ENCODE data around the gene RELL1.

Gene RELL1

GRCh38 chr4:37597034-37597433 is 89.1 kb downstream of the RELL1 start:
- POLR2A ChIA-PET, result no interaction called here
- CTCF ChIA-PET, result no interaction called here
- no peak for DNase-seq (ENCODE audit: extremely low spot score)
- TF ChIP-seq, protein P1, sequence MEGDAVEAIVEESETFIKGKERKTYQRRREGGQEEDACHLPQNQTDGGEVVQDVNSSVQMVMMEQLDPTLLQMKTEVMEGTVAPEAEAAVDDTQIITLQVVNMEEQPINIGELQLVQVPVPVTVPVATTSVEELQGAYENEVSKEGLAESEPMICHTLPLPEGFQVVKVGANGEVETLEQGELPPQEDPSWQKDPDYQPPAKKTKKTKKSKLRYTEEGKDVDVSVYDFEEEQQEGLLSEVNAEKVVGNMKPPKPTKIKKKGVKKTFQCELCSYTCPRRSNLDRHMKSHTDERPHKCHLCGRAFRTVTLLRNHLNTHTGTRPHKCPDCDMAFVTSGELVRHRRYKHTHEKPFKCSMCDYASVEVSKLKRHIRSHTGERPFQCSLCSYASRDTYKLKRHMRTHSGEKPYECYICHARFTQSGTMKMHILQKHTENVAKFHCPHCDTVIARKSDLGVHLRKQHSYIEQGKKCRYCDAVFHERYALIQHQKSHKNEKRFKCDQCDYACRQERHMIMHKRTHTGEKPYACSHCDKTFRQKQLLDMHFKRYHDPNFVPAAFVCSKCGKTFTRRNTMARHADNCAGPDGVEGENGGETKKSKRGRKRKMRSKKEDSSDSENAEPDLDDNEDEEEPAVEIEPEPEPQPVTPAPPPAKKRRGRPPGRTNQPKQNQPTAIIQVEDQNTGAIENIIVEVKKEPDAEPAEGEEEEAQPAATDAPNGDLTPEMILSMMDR (IDR thresholded peaks at IDR 0.05; ENCODE audit: control extremely low read depth, extremely low read depth, low read depth, missing control alignments), result no peak

- POLR2A ChIA-PET, result no interaction called here
- CTCF ChIA-PET, result no interaction called here
- TF ChIP-seq, protein P1 (IDR thresholded peaks at IDR 0.05; ENCODE audit: control extremely low read depth, extremely low read depth, low read depth, missing control alignments), result no peak
- no peak for DNase-seq (ENCODE audit: extremely low spot score)
These were observed 90.1 kb downstream of the RELL1 start for GRCh38 chr4:37595875-37596680.

- POLR2A ChIA-PET, result no interaction called here
These were observed 92.1 kb downstream of the RELL1 start for GRCh38 chr4:37594099-37594498.

DNA sequence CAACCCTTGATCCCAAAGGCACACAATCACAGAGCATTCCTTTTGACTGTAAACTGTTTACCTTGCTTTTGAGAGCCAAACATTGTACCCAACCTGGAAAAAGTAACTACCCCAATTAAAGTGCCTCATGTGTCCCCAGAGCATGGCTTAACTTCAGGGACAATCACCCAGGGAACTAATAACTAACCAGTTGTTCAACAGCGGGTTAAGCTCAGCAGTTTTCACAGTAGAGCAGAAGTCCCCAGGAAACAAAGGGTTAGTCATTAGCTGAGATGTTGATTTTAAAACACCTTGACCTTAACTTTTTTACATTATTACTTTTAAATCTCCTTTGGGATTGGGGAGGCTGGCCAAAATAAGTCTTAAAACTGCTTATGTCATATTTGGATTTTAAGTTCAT is 94.8 kb downstream of the RELL1 start:
- TF ChIP-seq, protein P1 (IDR thresholded peaks at IDR 0.05; ENCODE audit: control extremely low read depth, extremely low read depth, low read depth, missing control alignments), result no peak
- POLR2A ChIA-PET, result no interaction called here
- CTCF ChIA-PET, result interaction anchor here (1.4 to 3.2 kb wide), 2 partner anchors 11 to 24 kb away, joined by 4 to 27 read pairs; no protein-coding TSS in a partner anchor
- no peak for DNase-seq (ENCODE audit: extremely low spot score)

More at GRCh38 chr4:37594099-37594498, 92.1 kb downstream of the RELL1 start:
- DNase-seq (ENCODE audit: extremely low spot score), result no peak
- CTCF ChIA-PET, result interaction anchor here (1.0 to 2.5 kb wide), 2 partner anchors 9 to 120 kb away, joined by 3 to 16 read pairs; no protein-coding TSS in a partner anchor
- TF ChIP-seq, protein P1 (IDR thresholded peaks at IDR 0.05; ENCODE audit: control extremely low read depth, extremely low read depth, low read depth, missing control alignments), result no peak

DNA sequence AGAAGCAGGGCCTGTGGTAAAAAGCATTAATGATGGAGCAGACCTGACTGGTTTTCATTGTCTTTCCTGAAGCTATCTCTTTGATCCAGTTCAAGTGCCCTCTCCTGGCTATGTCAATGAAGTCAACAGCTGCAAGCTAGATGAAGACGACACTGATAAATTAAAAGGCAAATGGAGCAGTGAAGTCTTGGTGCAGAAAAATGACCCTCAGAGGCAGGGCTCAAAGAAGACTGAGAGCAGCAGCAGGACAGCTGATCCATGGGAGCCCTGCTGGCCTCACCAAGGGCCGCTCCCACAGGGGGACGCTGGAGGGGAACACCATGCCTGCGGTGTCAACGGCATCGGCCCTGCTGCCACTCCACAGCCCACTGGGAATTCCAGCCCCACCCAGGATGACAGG is 96.2 kb downstream of the RELL1 start:
- TF ChIP-seq, protein P1 (IDR thresholded peaks at IDR 0.05; ENCODE audit: control extremely low read depth, extremely low read depth, low read depth, missing control alignments), result no peak
- POLR2A ChIA-PET, result no interaction called here
- CTCF ChIA-PET, result interaction anchor here (3.2 kb wide), 1 partner anchor 12 kb away, joined by 27 read pairs; no protein-coding TSS in a partner anchor

DNA sequence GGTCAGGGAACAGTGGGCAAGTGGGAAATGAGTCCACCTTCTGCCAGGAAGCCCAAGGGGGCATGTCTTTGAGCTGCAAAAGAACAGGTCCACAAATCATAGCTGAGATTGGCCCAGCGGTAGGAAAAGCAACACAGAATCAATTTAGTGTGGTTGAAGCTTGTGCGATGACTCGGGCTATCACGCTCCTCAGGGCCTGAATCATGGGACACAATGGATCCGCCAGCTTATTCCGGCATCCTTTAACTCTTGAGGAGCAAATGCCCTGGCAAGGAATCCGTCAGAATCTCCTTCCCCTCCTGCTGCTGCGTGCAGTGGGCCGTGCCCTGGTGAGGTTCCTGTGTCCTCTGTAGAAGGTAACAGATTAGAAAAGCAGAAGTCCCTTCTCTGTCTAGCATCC is 98.0 kb downstream of the RELL1 start:
- POLR2A ChIA-PET, result no interaction called here
- no peak for DNase-seq (ENCODE audit: extremely low spot score)
- CTCF ChIA-PET, result interaction anchor here (0.9 to 1.1 kb wide), 2 partner anchors 11 to 14 kb away, joined by 3 to 6 read pairs; no protein-coding TSS in a partner anchor
- TF ChIP-seq, protein P1 (IDR thresholded peaks at IDR 0.05; ENCODE audit: control extremely low read depth, extremely low read depth, low read depth, missing control alignments), result no peak

More for the DNA sequence above, 96.2 kb downstream of the RELL1 start:
- DNase-seq (ENCODE audit: extremely low spot score), result no peak
